22Rv1 (cell line): ENCODE data around the gene AFG3L2.
"Not testable (repeated sequence)": the region's sequence is repeated elsewhere in the genome, so short reads cannot be mapped to it uniquely, and the experiment has no call there.

ENCODE experiments used
- H3K27ac ChIP-seq: fragments of 450-650 bp; 2 replicates; pipeline ENCODE4 v1.5.1; 2017
- CTCF ChIP-seq: fragments of 450-650 bp; IDR thresholded peaks from 2 replicates; pipeline ENCODE4 v1.5.1; 2017; ENCODE audit warnings: mild to moderate bottlenecking
- ZFX ChIP-seq: fragments of 450-650 bp; IDR thresholded peaks from 2 replicates; pipeline ENCODE4 v1.6.1; 2017; ENCODE audit warnings: antibody characterized with exemption, borderline replicate concordance

Gene AFG3L2

GRCh38 chr18:12397254-12397653 is 20.2 kb upstream of the AFG3L2 start:
- no peak for TF ChIP-seq ZFX
- no peak for TF ChIP-seq CTCF
- no peak overlapping the region for H3K27ac ChIP-seq

GRCh38 chr18:12394428-12394827 is 17.4 kb upstream of the AFG3L2 start:
- no peak for TF ChIP-seq ZFX
- peak; percentile 9; the same call in 1 of the 2 replicates for TF ChIP-seq CTCF
- H3K27ac ChIP-seq, result no peak overlapping the region

- TF ChIP-seq CTCF (no peak), ZFX (no peak)
- H3K27ac ChIP-seq, result no peak overlapping the region
Observed at GRCh38 chr18:12393998-12394397, 17.0 kb upstream of the AFG3L2 start.

GRCh38 chr18:12393510-12393909 is 16.5 kb upstream of the AFG3L2 start:
- H3K27ac ChIP-seq, result no peak overlapping the region
- TF ChIP-seq ZFX (no peak), CTCF (no peak)

- H3K27ac ChIP-seq, result no peak overlapping the region
- peak; percentile 90 for TF ChIP-seq CTCF
- TF ChIP-seq ZFX, result no peak
Observed at GRCh38 chr18:12391487-12392165, 14.6 kb upstream of the AFG3L2 start.

- H3K27ac ChIP-seq, result no peak overlapping the region
- TF ChIP-seq ZFX, result no peak
- TF ChIP-seq CTCF, result no peak
Observed at GRCh38 chr18:12388442-12388841, 11.4 kb upstream of the AFG3L2 start.

- H3K27ac ChIP-seq, result no peak overlapping the region
- TF ChIP-seq ZFX, result no peak
- TF ChIP-seq CTCF, result no peak
Observed at GRCh38 chr18:12384261-12384660, 7.2 kb upstream of the AFG3L2 start.

- H3K27ac ChIP-seq, result not testable (repeated sequence)
Observed at GRCh38 chr18:12383759-12384158, 6.7 kb upstream of the AFG3L2 start.

GRCh38 chr18:12382221-12382814 is 5.3 kb upstream of the AFG3L2 start:
- not testable (repeated sequence) for H3K27ac ChIP-seq

GRCh38 chr18:12378198-12378558 is 1.2 kb upstream of the AFG3L2 start:
- not testable (repeated sequence) for H3K27ac ChIP-seq
